Heart right ventricle (tissue), 16 donors: ENCODE results near the gene BFSP1. TPM values are rescaled to one million over a fixed set of nuclear protein-coding genes. Genes with fewer than 3 reads are reported as not detected.

Source experiments
- ATAC-seq, 8 donors: fragments of 200-7000 bp; cut with Tn5 transposase; one replicate each; pipeline ENCODE4 v1.9.1; 2020; ENCODE audit warnings: mild to moderate bottlenecking in 8 of 8, moderate library complexity in 8 of 8, moderate number of reproducible peaks in 1 of 8
- DNase-seq, 2 donors: peaks; one replicate each; pipeline ENCODE4 v3.0.0-alpha.2; 2020
- H3K27ac ChIP-seq, 10 donors: fragments of 200-600 bp; sonication (generic) in 2 of 10; one replicate each; pipeline versions ENCODE4 v1.5.0 to v1.8.0; 2020 to 2022; ENCODE audit warnings: mild to moderate bottlenecking in 3 of 10
- H3K27me3 ChIP-seq, 7 donors: fragments of 200-600 bp; one replicate each; pipeline ENCODE4 v1.8.0; 2021 to 2022; ENCODE audit warnings: mild to moderate bottlenecking in 2 of 7
- H3K36me3 ChIP-seq, 9 donors: fragments of 200-600 bp; sonication (generic) in 1 of 9; one replicate each; pipeline versions ENCODE4 v1.5.0 to v1.8.0; 2020 to 2022; ENCODE audit warnings: mild to moderate bottlenecking in 2 of 9
- H3K4me1 ChIP-seq, 9 donors: fragments of 200-600 bp; sonication (generic) in 1 of 9; one replicate each; pipeline versions ENCODE4 v1.5.0 to v1.8.0; 2020 to 2022; ENCODE audit warnings: mild to moderate bottlenecking in 4 of 9
- H3K4me3 ChIP-seq, 10 donors: fragments of 200-600 bp; sonication (generic) in 2 of 10; one replicate each; pipeline versions ENCODE4 v1.5.0 to v1.8.0; 2020 to 2022; ENCODE audit warnings: mild to moderate bottlenecking in 7 of 10, moderate library complexity in 2 of 10
- H3K9me3 ChIP-seq, 11 donors: fragments of 200-600 bp in 10 of 11; sonication (generic) in 2 of 11; one replicate each; pipeline versions ENCODE4 v1.5.0 to v1.8.0; 2013 to 2022; ENCODE audit warnings: mild to moderate bottlenecking in 2 of 11, control low read depth in 1 of 11, moderate library complexity in 1 of 11
- CTCF ChIP-seq, 9 donors: fragments of 200-600 bp; sonication (generic) in 2 of 9; IDR thresholded peaks; one replicate each; pipeline versions ENCODE4 v1.5.0 to v1.8.0; 2021 to 2022; ENCODE audit warnings: antibody characterized with exemption in 9 of 9, mild to moderate bottlenecking in 5 of 9, moderate library complexity in 1 of 9
- WGBS, 2 donors: extraction: QIAGEN DNeasy Blood & Tissue Kit; methylation state at CpG; one replicate each; pipeline ENCODE4 v1.1.7; 2013; ENCODE audit warnings: inconsistent platforms in 1 of 2; 5-methylcytosine and 5-hydroxymethylcytosine counted together
- intact Hi-C, 10 donors: fragments of 100-400 bp; cut with DNase I; formaldehyde crosslinking; loops; one replicate each; pipeline versions ENCODE4 v1.11.1 to v1.14.2; 2022
- polyA plus RNA-seq, 2 donors: library from polyadenylated mRNA; stranded (reverse); fragments of 200-250 nt; gene quantifications; one replicate each; pipeline ENCODE4 v1.2.3, GENCODE V29; 2013
- total RNA-seq, 10 donors: library from RNA; stranded (reverse); fragmentation: NEBNext Ultra II Directional in 3 of 10; extraction: Animal tissue kit (Norgen Biotek cat#: 25700) in 3 of 10; gene quantifications; one replicate each; pipeline versions ENCODE4 v1.2.1 to v1.2.4, GENCODE V29; 2021 to 2023
- donor health status: Arrhythmogenic right ventricular cardiomyopathy.
- donor health status: ischemic (EF 13 %, LVEDD 7.1; RV severe dilation, severe dysfunction).
- donor health status: healthy with polysubstance abuse.
- donor health status: DM: no; HTN: yes; CAD: no.
- donor health status: DM: no; HTN: no; CAD: no.
- donor health status: ischemic (EF 25% LVEDD 6.9; RV normal size, moderate dysfunction).
- donor health status: ischemic (EF 25% LVEDD 5.7; RV mildly dilated, moderate dysfunction).
- donor health status: healthy.
- donor health status: DM: yes; HTN: yes; CAD: no.
- donor health status: Ischemic cardiomyopathy.
- donor health status: ischemic (EF 35%, LVEDD 5.7; RV mildly dilated, moderate dysfunction).
- donor health status: nonischemic (EF 11% LVEDD 7.7; RV severe dilation, severe dysfunction).
- donor health status: DM: yes; HTN: yes; CAD: no.
- donor health status: PGD.
- donor health status: ischemic (EF 29% LVEDD 5.4; RV normal size, mild dysfunction).
- donor health status: nonischemic (EF 23%, LVEDD 6.1; RV moderate dilation, normal function).

BFSP1 gene
- total and polyA plus RNA-seq, 12 donors, result 0.19 to 1.9 (median 0.61) TPM

GRCh38 chr20:17491041-17491440 lies 40.1 kb downstream of the BFSP1 start:
- Histone ChIP-seq H3K27ac (no peak overlapping the region), H3K4me3 (no peak overlapping the region), H3K4me1 (no peaks in the 10 kb centered on the region), H3K36me3 (no peaks in the 10 kb centered on the region), H3K9me3 (no peaks in the 10 kb centered on the region), H3K27me3 (no peaks in the 10 kb centered on the region)
- WGBS, 2 donors, result 92 to 93% methylated on average over 11 of the region's 11 CpGs
- ATAC-seq (no peak), DNase-seq (no peak)
- intact Hi-C loops, result loop anchor here in 1 of 10 donors (10.0 kb wide), 1 partner anchor 784 kb away; no protein-coding TSS in a partner anchor
- TF ChIP-seq CTCF (IDR thresholded peaks at IDR 0.05), result no peak

DNA sequence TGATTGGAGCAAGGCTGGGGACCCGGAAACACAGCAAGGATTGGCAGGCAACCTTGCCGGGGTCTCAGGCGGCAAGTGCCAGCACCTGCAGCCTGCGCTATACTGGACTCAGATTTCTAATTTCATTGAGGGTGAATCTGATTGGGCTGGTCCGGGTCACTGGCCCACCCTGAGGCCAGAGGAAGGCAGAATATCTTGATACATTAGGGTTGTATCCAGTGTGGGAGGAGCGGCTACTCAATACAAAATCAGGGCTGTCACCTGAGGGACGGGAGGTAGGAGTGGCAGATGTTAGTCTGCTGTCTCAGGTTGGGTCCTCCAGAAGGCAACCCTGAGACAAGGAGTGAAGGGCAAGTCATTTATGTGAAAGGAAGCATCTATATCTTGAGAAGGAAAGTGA lies 40.7 kb downstream of the BFSP1 start:
- intact Hi-C loops, result loop anchor here in 1 of 10 donors (10.0 kb wide), 1 partner anchor 784 kb away; no protein-coding TSS in a partner anchor
- 89 to 91% methylated on average over 7 of the region's 7 CpGs for WGBS, 2 donors
- Histone ChIP-seq H3K4me1 (no peaks in the 10 kb centered on the region), H3K9me3 (no peaks in the 10 kb centered on the region), H3K27me3 (no peaks in the 10 kb centered on the region), H3K4me3 (no peak overlapping the region), H3K27ac (no peak overlapping the region), H3K36me3 (no peaks in the 10 kb centered on the region)
- DNase-seq (no peak), ATAC-seq (no peak)
- no peak for TF ChIP-seq CTCF (IDR thresholded peaks at IDR 0.05)

- H3K27ac ChIP-seq, result no peak overlapping the region
- no peak for ATAC-seq
- no peaks in the 10 kb centered on the region for H3K36me3 ChIP-seq
- no peaks in the 10 kb centered on the region for H3K4me1 ChIP-seq
- WGBS, 2 donors, result 80 to 83% methylated on average over 9 of the region's 9 CpGs
- intact Hi-C loops, result no loop called here
- H3K4me3 ChIP-seq, result no peak overlapping the region
- TF ChIP-seq CTCF (IDR thresholded peaks at IDR 0.05), result no peak
- H3K27me3 ChIP-seq, result peaks cover 0 to 10% (median 0%) of the 10 kb centered on the region in 7 donors
- peaks cover 0 to 5% (median 0%) of the 10 kb centered on the region in 11 donors for H3K9me3 ChIP-seq
- no peak for DNase-seq
Observed at GRCh38 chr20:17488916-17489600, 42.1 kb downstream of the BFSP1 start.

DNA sequence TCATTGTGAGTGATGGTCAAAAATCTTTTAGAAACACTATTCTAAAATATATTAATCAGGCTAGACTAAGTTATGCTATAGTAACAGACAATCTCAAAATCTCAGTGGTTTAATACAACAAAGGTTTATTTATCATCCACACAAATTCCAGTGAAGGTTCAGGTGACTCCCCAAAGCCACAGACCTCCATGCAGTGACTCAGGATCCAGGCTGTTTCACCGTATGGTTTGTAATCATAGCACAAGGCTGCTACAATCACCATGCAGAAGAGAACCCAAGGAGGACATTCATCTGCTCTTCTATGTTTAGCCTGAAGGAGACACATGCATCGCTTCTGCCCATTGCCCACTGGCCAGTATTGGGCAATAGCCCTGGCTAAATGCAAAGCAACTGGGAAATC lies 46.2 kb downstream of the BFSP1 start:
- peaks cover 0 to 5% (median 0%) of the 10 kb centered on the region in 11 donors for H3K9me3 ChIP-seq
- no peak for TF ChIP-seq CTCF (IDR thresholded peaks at IDR 0.05)
- DNase-seq (no peak), ATAC-seq (no peak)
- H3K4me3 ChIP-seq, result no peak overlapping the region
- intact Hi-C loops, result no loop called here
- 89 to 91% methylated on average over 2 of the region's 2 CpGs for WGBS, 2 donors
- no peaks in the 10 kb centered on the region for H3K36me3 ChIP-seq
- peaks cover 0 to 29% (median 6%) of the 10 kb centered on the region in 7 donors for H3K27me3 ChIP-seq
- H3K4me1 ChIP-seq, result no peaks in the 10 kb centered on the region
- H3K27ac ChIP-seq, result no peak overlapping the region
